Measurements from ENCODE around the gene TMEM184B. TPM values are rescaled to one million over a fixed set of nuclear protein-coding genes. Genes with fewer than 3 reads are reported as not detected.

Gene TMEM184B
- total RNA-seq, 4 donors from 2014 or later: 18.7 to 88.4 (median 41.1) TPM

DNA sequence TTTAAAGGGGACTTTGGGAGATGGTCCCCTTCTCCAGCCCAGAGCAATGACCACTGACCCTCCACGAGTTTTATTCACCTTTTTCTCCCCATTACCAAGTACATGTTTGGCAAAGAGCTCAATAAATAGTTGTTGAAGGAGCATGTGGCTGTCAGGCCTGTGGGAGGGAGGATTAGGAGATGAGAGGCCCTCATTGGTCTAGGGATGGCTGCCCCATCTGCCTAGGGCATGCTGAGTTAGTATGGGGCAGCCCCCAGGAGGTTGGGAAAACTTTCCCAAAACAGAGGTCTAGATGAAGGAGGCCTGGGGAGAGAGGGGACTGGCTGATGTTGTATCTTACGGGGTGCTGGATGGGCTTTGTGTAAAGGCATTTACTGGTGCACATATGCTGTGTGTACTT is 60.4 kb downstream of the TMEM184B start:
- in situ Hi-C loops (cut with MboI; ENCODE audit: low pct_ligation_motif_present in 1 of 4, low pct_unique_long_range_greater_than_20kb in 1 of 4, low sequenced_read_pairs in 3 of 4) (no loop called here), intact Hi-C loops (cut with DNase I; ENCODE audit: low total_unique reads) (no loop called here)
- no peaks in the 10 kb centered on the region for H3K9me3 ChIP-seq
- H3K27me3 ChIP-seq: no peaks in the 10 kb centered on the region
- WGBS, 2 donors (ENCODE audit: low coverage in 1 of 2): 60 to 86% methylated on average over 1 to 2 of the region's 2 CpGs
- TF ChIP-seq, protein P1, sequence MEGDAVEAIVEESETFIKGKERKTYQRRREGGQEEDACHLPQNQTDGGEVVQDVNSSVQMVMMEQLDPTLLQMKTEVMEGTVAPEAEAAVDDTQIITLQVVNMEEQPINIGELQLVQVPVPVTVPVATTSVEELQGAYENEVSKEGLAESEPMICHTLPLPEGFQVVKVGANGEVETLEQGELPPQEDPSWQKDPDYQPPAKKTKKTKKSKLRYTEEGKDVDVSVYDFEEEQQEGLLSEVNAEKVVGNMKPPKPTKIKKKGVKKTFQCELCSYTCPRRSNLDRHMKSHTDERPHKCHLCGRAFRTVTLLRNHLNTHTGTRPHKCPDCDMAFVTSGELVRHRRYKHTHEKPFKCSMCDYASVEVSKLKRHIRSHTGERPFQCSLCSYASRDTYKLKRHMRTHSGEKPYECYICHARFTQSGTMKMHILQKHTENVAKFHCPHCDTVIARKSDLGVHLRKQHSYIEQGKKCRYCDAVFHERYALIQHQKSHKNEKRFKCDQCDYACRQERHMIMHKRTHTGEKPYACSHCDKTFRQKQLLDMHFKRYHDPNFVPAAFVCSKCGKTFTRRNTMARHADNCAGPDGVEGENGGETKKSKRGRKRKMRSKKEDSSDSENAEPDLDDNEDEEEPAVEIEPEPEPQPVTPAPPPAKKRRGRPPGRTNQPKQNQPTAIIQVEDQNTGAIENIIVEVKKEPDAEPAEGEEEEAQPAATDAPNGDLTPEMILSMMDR (IDR thresholded peaks at IDR 0.05): no peak
- TF ChIP-seq POLR2A (IDR thresholded peaks at IDR 0.05): no peak
- no peak for TF ChIP-seq POLR2AphosphoS5 (IDR thresholded peaks at IDR 0.05)
- no peak for TF ChIP-seq EP300 (IDR thresholded peaks at IDR 0.05; ENCODE audit: low read depth)
- peaks cover 0 to 13% (median 10%) of the 10 kb centered on the region in 4 donors for H3K4me1 ChIP-seq
- no peaks in the 10 kb centered on the region for H3K36me3 ChIP-seq
- no peak for DNase-seq
- no peak overlapping the region for H3K4me3 ChIP-seq
- no peak overlapping the region for H3K27ac ChIP-seq

DNA sequence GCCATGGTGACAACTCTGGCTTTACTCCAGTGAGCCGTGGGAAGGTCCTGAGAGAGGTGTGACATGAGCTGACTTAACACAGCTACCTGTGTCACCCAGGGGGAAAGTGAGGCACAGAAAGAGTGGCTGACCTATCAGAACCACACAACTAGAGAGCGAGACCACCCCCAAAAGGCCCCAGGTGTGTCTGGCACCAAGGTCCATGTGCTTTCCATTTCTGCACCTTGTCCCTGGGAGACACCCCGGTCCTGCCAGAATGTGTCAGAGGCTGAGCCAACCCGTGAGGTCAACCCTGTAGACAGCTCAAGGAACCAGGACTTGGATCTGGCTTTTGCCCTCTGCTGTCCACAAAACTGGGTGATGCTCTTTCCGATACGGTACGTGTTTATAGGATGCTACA is 61.3 kb downstream of the TMEM184B start:
- H3K27me3 ChIP-seq: no peaks in the 10 kb centered on the region
- no peak for DNase-seq
- no peaks in the 10 kb centered on the region for H3K9me3 ChIP-seq
- TF ChIP-seq POLR2AphosphoS5 (IDR thresholded peaks at IDR 0.05): no peak
- TF ChIP-seq, protein P1 (IDR thresholded peaks at IDR 0.05): no peak
- no peak for TF ChIP-seq POLR2A (IDR thresholded peaks at IDR 0.05)
- TF ChIP-seq EP300 (IDR thresholded peaks at IDR 0.05; ENCODE audit: low read depth): no peak
- 95% methylated on average over 7 of the region's 7 CpGs; no CpG with 5 or more reads in 1 of the 2 donors for WGBS, 2 donors (ENCODE audit: low coverage in 1 of 2)
- in situ Hi-C loops (cut with MboI; ENCODE audit: low pct_ligation_motif_present in 1 of 4, low pct_unique_long_range_greater_than_20kb in 1 of 4, low sequenced_read_pairs in 3 of 4): no loop called here
- H3K36me3 ChIP-seq: no peaks in the 10 kb centered on the region
- no peak overlapping the region for H3K4me3 ChIP-seq
- H3K4me1 ChIP-seq: peaks cover 0 to 13% (median 10%) of the 10 kb centered on the region in 4 donors
- no peak overlapping the region for H3K27ac ChIP-seq
- intact Hi-C loops (cut with DNase I; ENCODE audit: low total_unique reads): no loop called here

DNA sequence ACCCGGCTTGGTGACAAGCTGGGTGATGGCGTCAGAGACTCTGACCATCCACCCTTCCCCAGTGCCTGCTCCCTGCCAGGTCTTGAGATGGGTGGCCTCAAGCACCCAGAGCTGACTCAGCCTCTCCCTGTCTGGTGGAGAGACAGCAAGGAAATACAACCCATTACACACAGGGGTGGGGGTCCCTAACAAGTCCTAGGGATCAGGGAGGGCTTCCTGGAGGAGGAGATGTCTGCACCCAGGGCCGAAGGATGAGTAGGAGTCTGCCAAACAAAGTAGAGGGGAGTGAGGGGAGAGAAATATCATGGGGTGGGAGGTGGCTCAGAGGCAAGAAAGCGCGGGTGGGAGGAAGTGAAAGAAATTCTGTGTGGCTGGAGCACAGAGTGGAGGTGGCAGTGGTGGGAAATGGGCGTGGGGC is 64.2 kb downstream of the TMEM184B start:
- intact Hi-C loops (cut with DNase I; ENCODE audit: low total_unique reads): loop anchor here (10.0 kb wide), 1 partner anchor 66 kb away; the partner anchor contains the start of gene TMEM184B
- H3K4me1 ChIP-seq: peaks cover 11 to 22% (median 16%) of the 10 kb centered on the region in 4 donors
- in situ Hi-C loops (cut with MboI; ENCODE audit: low pct_ligation_motif_present in 1 of 4, low pct_unique_long_range_greater_than_20kb in 1 of 4, low sequenced_read_pairs in 3 of 4): no loop called here
- no peak overlapping the region for H3K27ac ChIP-seq
- 60 to 72% methylated on average over 2 to 6 of the region's 6 CpGs for WGBS, 2 donors (ENCODE audit: low coverage in 1 of 2)
- no peaks in the 10 kb centered on the region for H3K36me3 ChIP-seq
- no peaks in the 10 kb centered on the region for H3K9me3 ChIP-seq
- no peaks in the 10 kb centered on the region for H3K27me3 ChIP-seq
- no peak for TF ChIP-seq POLR2A (IDR thresholded peaks at IDR 0.05)
- TF ChIP-seq EP300 (IDR thresholded peaks at IDR 0.05; ENCODE audit: low read depth): no peak
- no peak for TF ChIP-seq POLR2AphosphoS5 (IDR thresholded peaks at IDR 0.05)
- TF ChIP-seq, protein P1 (IDR thresholded peaks at IDR 0.05): no peak
- no peak for DNase-seq
- H3K4me3 ChIP-seq: no peak overlapping the region

DNA sequence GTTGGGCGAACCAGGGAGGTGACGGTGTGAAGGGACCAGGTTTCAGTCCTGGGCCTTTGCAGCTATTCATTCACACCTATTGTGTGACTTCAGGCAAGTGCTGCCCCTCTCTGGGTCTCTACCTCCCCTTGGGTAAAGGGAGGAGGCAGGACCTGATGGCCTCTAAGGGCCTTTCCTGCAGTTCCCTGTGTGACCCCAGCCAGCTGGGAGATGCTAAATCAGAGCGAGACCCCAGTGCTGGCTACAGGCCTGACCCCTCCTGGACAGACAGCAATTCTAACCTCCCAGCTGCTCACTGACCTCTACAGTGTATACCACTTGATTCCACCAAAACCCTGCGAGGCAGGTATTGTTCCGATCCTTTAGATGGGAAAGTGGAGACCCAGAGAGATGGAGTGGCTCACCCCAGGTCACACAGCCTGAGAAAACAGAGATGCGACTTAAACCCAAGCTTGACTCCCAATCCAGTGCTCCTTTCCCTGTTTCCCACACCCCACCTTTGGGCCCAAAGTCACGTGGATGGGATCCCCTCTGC is 64.8 kb downstream of the TMEM184B start:
- Histone ChIP-seq H3K4me3 (no peak overlapping the region), H3K4me1 (peaks cover 10 to 28% (median 20%) of the 10 kb centered on the region in 4 donors), H3K36me3 (no peaks in the 10 kb centered on the region), H3K9me3 (no peaks in the 10 kb centered on the region), H3K27me3 (no peaks in the 10 kb centered on the region), H3K27ac (no peak overlapping the region)
- TF ChIP-seq POLR2A (IDR thresholded peaks at IDR 0.05): no peak
- TF ChIP-seq, protein P1 (IDR thresholded peaks at IDR 0.05): no peak
- no peak for TF ChIP-seq POLR2AphosphoS5 (IDR thresholded peaks at IDR 0.05)
- no peak for TF ChIP-seq EP300 (IDR thresholded peaks at IDR 0.05; ENCODE audit: low read depth)
- in situ Hi-C loops (cut with MboI; ENCODE audit: low pct_ligation_motif_present in 1 of 4, low pct_unique_long_range_greater_than_20kb in 1 of 4, low sequenced_read_pairs in 3 of 4): no loop called here
- DNase-seq: no peak
- intact Hi-C loops (cut with DNase I; ENCODE audit: low total_unique reads): loop anchor here (10.0 kb wide), 1 partner anchor 67 kb away; the partner anchor contains the start of gene TMEM184B
- 89 to 95% methylated on average over 3 to 7 of the region's 7 CpGs for WGBS, 2 donors (ENCODE audit: low coverage in 1 of 2)
